Measurements from ENCODE around the gene APOL2. TPM values are rescaled to one million over a fixed set of nuclear protein-coding genes. Genes with fewer than 3 reads are reported as not detected.

The APOL2 gene
- total RNA-seq, 2 donors from 2014 or later: 35.9 to 84.9 TPM

DNA sequence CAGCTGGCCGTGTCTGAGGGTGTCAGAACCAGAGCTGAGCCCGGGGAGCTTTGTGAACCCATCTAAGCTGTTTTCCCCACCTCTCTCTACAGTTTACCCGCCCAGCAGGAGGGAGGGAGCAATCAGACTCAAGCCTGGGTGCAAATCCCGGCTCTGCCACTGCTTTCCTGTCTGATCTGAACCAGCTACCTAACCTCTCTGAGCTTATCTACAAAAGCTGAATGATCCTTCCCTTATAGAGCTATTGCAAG, 252 bp downstream of the APOL2 start:
- H3K27ac ChIP-seq: peak overlapping the region; percentile 87 to 88
- H3K36me3 ChIP-seq: no peaks in the 10 kb centered on the region
- no peak for DNase-seq (ENCODE audit: low spot score)
- no peaks in the 10 kb centered on the region for H3K9me3 ChIP-seq
- peak overlapping the region; percentile 78 for H3K4me3 ChIP-seq
- H3K27me3 ChIP-seq (replicated peaks; ENCODE audit: insufficient read depth): no peaks in the 10 kb centered on the region
- TF ChIP-seq, protein P1, sequence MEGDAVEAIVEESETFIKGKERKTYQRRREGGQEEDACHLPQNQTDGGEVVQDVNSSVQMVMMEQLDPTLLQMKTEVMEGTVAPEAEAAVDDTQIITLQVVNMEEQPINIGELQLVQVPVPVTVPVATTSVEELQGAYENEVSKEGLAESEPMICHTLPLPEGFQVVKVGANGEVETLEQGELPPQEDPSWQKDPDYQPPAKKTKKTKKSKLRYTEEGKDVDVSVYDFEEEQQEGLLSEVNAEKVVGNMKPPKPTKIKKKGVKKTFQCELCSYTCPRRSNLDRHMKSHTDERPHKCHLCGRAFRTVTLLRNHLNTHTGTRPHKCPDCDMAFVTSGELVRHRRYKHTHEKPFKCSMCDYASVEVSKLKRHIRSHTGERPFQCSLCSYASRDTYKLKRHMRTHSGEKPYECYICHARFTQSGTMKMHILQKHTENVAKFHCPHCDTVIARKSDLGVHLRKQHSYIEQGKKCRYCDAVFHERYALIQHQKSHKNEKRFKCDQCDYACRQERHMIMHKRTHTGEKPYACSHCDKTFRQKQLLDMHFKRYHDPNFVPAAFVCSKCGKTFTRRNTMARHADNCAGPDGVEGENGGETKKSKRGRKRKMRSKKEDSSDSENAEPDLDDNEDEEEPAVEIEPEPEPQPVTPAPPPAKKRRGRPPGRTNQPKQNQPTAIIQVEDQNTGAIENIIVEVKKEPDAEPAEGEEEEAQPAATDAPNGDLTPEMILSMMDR (IDR thresholded peaks at IDR 0.05): no peak
- ATAC-seq (ENCODE audit: insufficient number of reproducible peaks, low FRiP score, low read depth): no peak
- H3K4me1 ChIP-seq (ENCODE audit: control insufficient read depth in 1 of 2, low read depth in 2 of 2): peaks cover 30 to 57% of the 10 kb centered on the region in 2 donors

- Histone ChIP-seq H3K4me3 (peak overlapping the region; percentile 78), H3K9me3 (no peaks in the 10 kb centered on the region), H3K36me3 (no peaks in the 10 kb centered on the region), H3K4me1 (ENCODE audit: control insufficient read depth in 1 of 2, low read depth in 2 of 2) (peaks cover 30 to 52% of the 10 kb centered on the region in 2 donors), H3K27me3 (replicated peaks; ENCODE audit: insufficient read depth) (no peaks in the 10 kb centered on the region), H3K27ac (peak overlapping the region; percentile 87 to 88)
- ATAC-seq (ENCODE audit: insufficient number of reproducible peaks, low FRiP score, low read depth) (no peak), DNase-seq (ENCODE audit: low spot score) (no peak)
- TF ChIP-seq, protein P1 (IDR thresholded peaks at IDR 0.05): no peak
These were observed 766 bp downstream of the APOL2 start for GRCh38 chr22:36238373-36239149.

GRCh38 chr22:36237462-36238372, 1.6 kb downstream of the APOL2 start:
- Histone ChIP-seq H3K36me3 (peaks cover 6% of the 10 kb centered on the region), H3K9me3 (no peaks in the 10 kb centered on the region), H3K27me3 (replicated peaks; ENCODE audit: insufficient read depth) (no peaks in the 10 kb centered on the region), H3K4me3 (peak overlapping the region; percentile 78), H3K4me1 (ENCODE audit: control insufficient read depth in 1 of 2, low read depth in 2 of 2) (peaks cover 30 to 49% of the 10 kb centered on the region in 2 donors), H3K27ac (peak overlapping the region; percentile 22 to 88)
- TF ChIP-seq, protein P1 (IDR thresholded peaks at IDR 0.05): no peak
- DNase-seq (ENCODE audit: low spot score) (no peak), ATAC-seq (ENCODE audit: insufficient number of reproducible peaks, low FRiP score, low read depth) (no peak)

- no peaks in the 10 kb centered on the region for H3K9me3 ChIP-seq
- H3K36me3 ChIP-seq: peaks cover 15% of the 10 kb centered on the region
- no peak overlapping the region for H3K27ac ChIP-seq
- no peaks in the 10 kb centered on the region for H3K27me3 ChIP-seq (replicated peaks; ENCODE audit: insufficient read depth)
- DNase-seq (ENCODE audit: low spot score): no peak
- ATAC-seq (ENCODE audit: insufficient number of reproducible peaks, low FRiP score, low read depth): no peak
- peaks cover 30 to 49% of the 10 kb centered on the region in 2 donors for H3K4me1 ChIP-seq (ENCODE audit: control insufficient read depth in 1 of 2, low read depth in 2 of 2)
- peak overlapping the region; percentile 78 for H3K4me3 ChIP-seq
- TF ChIP-seq, protein P1 (IDR thresholded peaks at IDR 0.05): no peak
These were observed 2.7 kb downstream of the APOL2 start for GRCh38 chr22:36236388-36237319.
